CD4-positive, alpha-beta T cell (primary cell): ENCODE measurements around the gene U2AF1L4. TPM values are rescaled to one million over a fixed set of nuclear protein-coding genes. Genes with fewer than 3 reads are reported as not detected.
"Not testable (repeated sequence)": the region's sequence is repeated elsewhere in the genome, so short reads cannot be mapped to it uniquely, and the experiment has no call there.

Experiments
- ATAC-seq: fragments of 200-7000 bp; cut with Tn5 transposase; one replicate; pipeline ENCODE4 v1.10.0; 2022; ENCODE audit warnings: mild to moderate bottlenecking; ENCODE audit not compliant: poor library complexity
- CTCF ChIA-PET: fragments of 350-600 bp; sonication (Branson Sonifier 250); formaldehyde crosslinking; loops from one replicate; lab custom pipeline; 2021; ENCODE audit warnings: antibody characterized with exemption, inconsistent platforms; lab: Charles Lee
- POLR2A ChIA-PET: fragments of 350-600 bp; sonication (Branson Sonifier 250); formaldehyde crosslinking; loops from one replicate; lab custom pipeline; 2021; ENCODE audit warnings: antibody characterized with exemption, inconsistent platforms; lab: Charles Lee
- DNase-seq, 14 experiments: peaks; one replicate each; pipeline ENCODE4 v3.0.0-alpha.2; 2013 to 2020; ENCODE audit warnings: mixed read lengths in 2 of 14
- H3K27ac ChIP-seq, 2 donors: one replicate each; pipeline versions ENCODE4 v1.5.1 to v1.7.0; 2013; ENCODE audit warnings: low read length in 2 of 2, low read depth in 1 of 2, mild to moderate bottlenecking in 1 of 2
- H3K27me3 ChIP-seq, 2 experiments: 1 replicate in 1 of 2; 2 replicates in 1 of 2; pipeline versions ENCODE4 v1.6.1 to v1.7.0; 2013; ENCODE audit warnings: low read length in 2 of 2, control low read depth in 1 of 2, mild to moderate bottlenecking in 1 of 2, moderate library complexity in 1 of 2; ENCODE audit not compliant: insufficient read depth in 2 of 2, control insufficient read depth in 1 of 2
- H3K36me3 ChIP-seq: one replicate; pipeline ENCODE4 v1.6.1; 2013; ENCODE audit warnings: low read length, control low read depth; ENCODE audit not compliant: insufficient read depth
- H3K4me1 ChIP-seq: one replicate; pipeline ENCODE4 v1.6.1; 2013; ENCODE audit warnings: low read length, control low read depth; ENCODE audit not compliant: insufficient read depth
- H3K4me3 ChIP-seq: one replicate; pipeline ENCODE4 v1.5.1; 2013; ENCODE audit warnings: mild to moderate bottlenecking, low read length, moderate library complexity
- H3K9me3 ChIP-seq, 2 experiments: 1 replicate in 1 of 2; 2 replicates in 1 of 2; pipeline versions ENCODE4 v1.6.1 to v1.7.0; 2013; ENCODE audit warnings: low read length in 2 of 2, mild to moderate bottlenecking in 2 of 2, control low read depth in 1 of 2, moderate library complexity in 1 of 2; ENCODE audit not compliant: control insufficient read depth in 1 of 2, insufficient read depth in 1 of 2
- H3K27ac Mint-ChIP-seq: one replicate; pipeline ENCODE4 v1.8.0; 2020; ENCODE audit warnings: mixed read lengths
- H3K27me3 Mint-ChIP-seq: one replicate; pipeline ENCODE4 v1.8.0; 2021; ENCODE audit warnings: mixed read lengths
- H3K36me3 Mint-ChIP-seq: one replicate; pipeline ENCODE4 v1.8.0; 2021; ENCODE audit warnings: low read depth, mixed read lengths
- H3K4me1 Mint-ChIP-seq: one replicate; pipeline ENCODE4 v1.8.0; 2021; ENCODE audit warnings: low read depth, mixed read lengths
- H3K4me3 Mint-ChIP-seq: one replicate; pipeline ENCODE4 v1.8.0; 2020; ENCODE audit warnings: mild to moderate bottlenecking, mixed read lengths
- H3K9me3 Mint-ChIP-seq: one replicate; pipeline ENCODE4 v1.8.0; 2020; ENCODE audit warnings: mixed read lengths
- intact Hi-C, 2 experiments: fragments of 100-400 bp; cut with DNase I in 1 of 2; cut with micrococcal nuclease in 1 of 2; formaldehyde crosslinking; loops; one replicate each; pipeline versions ENCODE4 v1.15.1 to v1.9.0; 2023 to 2025; cut with DNase I, micrococcal nuclease
- total RNA-seq, 174 experiments: library from RNA in 2 of 174; stranded (reverse) in 2 of 174; gene quantifications; one replicate each; pipeline ENCODE4 v1.2.3 and lab custom pipeline; 2021 to 2026
- TF ChIP-seq, protein P1 (sequence below): fragments of 200-600 bp; IDR thresholded peaks from one replicate; pipeline ENCODE4 v1.8.0; 2022; ENCODE audit warnings: antibody characterized with exemption, mild to moderate bottlenecking

Gene U2AF1L4
- total RNA-seq, 2 experiments from 2014 or later: 74.6 to 85.8 TPM

DNA sequence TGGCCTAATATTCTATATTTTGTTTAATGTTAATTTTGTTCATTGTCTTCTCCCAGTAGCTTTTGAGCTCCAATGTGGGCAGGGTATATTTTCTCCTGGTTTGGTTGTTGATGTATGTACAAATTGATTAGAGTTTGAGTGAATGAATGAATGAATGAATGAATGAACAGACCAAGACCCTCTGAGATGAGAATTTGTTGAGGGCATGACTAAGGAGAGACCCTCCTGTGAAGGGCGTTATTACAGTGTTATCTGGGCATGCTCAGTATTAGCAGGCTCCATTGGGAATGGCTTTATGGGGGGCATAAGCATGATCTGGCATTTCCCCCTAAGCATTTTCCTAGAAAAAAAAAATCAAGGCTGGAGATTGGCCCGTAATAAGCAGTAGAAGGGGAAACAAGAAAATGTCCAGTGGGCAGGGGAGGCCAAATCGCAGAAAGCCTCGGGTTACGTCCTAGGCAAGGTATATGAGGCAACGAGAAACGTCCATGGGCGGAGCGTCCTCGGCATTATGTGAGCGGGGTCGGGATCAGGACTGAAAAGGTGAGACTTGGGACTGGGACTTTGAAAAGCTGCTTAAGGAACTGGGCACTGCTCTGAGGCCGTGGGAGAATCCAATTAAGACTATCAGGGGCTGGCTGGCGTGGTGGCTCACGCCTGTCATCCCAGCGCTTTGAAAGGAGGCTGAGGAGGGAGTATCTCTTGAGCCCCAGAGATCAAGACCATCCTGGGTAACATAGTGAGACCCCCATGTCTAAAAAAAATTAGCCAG is 29.2 kb upstream of the U2AF1L4 start:
- Histone ChIP-seq H3K27me3 (no peaks in the 10 kb centered on the region), H3K4me1 (peaks cover 21% of the 10 kb centered on the region), H3K9me3 (no peaks in the 10 kb centered on the region), H3K4me3 (peak overlapping the region; percentile 69), H3K36me3 (peaks cover 4% of the 10 kb centered on the region), H3K27ac (no peak overlapping the region)
- ChIA-PET POLR2A (no interaction called here), CTCF (no interaction called here)
- Mint-ChIP-seq H3K4me3 (peak overlapping the region; percentile 90), H3K27me3 (no peaks in the 10 kb centered on the region), H3K4me1 (peaks cover 24% of the 10 kb centered on the region), H3K27ac (no peak overlapping the region), H3K9me3 (no peaks in the 10 kb centered on the region), H3K36me3 (no peaks in the 10 kb centered on the region)
- ATAC-seq (no peak), DNase-seq (peak in 1 of 14 experiments; percentile 26)
- intact Hi-C loops: loop anchor here (2.0 to 10.0 kb wide), 3 partner anchors 16 to 283 kb away; partner anchors contain the start of genes PROSER3 (in 2 of the 2) and LRFN3 (in 1 of the 2)
- TF ChIP-seq, protein P1, sequence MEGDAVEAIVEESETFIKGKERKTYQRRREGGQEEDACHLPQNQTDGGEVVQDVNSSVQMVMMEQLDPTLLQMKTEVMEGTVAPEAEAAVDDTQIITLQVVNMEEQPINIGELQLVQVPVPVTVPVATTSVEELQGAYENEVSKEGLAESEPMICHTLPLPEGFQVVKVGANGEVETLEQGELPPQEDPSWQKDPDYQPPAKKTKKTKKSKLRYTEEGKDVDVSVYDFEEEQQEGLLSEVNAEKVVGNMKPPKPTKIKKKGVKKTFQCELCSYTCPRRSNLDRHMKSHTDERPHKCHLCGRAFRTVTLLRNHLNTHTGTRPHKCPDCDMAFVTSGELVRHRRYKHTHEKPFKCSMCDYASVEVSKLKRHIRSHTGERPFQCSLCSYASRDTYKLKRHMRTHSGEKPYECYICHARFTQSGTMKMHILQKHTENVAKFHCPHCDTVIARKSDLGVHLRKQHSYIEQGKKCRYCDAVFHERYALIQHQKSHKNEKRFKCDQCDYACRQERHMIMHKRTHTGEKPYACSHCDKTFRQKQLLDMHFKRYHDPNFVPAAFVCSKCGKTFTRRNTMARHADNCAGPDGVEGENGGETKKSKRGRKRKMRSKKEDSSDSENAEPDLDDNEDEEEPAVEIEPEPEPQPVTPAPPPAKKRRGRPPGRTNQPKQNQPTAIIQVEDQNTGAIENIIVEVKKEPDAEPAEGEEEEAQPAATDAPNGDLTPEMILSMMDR: no peak

DNA sequence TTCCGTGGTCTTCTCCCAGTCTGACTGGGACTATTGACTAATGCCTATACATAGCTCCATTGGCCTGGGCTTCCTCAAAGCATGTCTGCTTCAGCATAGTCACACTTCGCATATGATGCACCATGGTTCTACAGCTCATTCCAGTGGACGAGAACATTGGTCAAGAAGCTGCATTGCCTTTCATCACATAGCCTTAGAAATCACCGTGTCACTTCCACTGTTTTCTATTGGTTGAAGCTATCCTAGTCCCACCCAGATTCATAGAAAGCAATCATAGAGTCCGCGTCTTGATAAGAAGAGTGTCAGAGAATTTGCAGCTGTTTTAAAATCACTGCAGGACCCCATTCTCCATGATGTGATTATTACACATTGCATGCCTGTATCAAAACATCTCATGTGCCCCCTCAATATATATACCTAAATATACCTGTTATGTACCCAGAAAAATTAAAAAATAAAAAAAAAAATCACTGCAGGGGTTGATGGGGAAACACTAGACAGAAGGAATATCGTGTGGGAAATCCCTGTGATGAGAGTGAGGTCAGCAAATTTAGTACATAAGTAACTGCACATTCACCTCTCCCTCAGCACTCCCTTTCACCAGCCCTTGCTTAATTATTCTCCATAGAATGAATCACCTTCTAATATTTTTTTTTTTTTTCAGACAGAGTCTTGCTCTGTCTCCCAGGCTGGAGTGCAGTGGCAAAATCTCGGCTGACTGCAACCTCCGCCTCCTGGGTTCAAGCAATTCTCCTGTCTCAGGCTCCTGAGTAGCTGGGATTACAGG is 28.0 kb upstream of the U2AF1L4 start:
- DNase-seq (no peak), ATAC-seq (no peak)
- Mint-ChIP-seq H3K27me3 (no peaks in the 10 kb centered on the region), H3K4me1 (peaks cover 24% of the 10 kb centered on the region), H3K27ac (no peak overlapping the region), H3K36me3 (peaks cover 5% of the 10 kb centered on the region), H3K4me3 (peak overlapping the region; percentile 42), H3K9me3 (no peaks in the 10 kb centered on the region)
- H3K4me3 ChIP-seq: no peak overlapping the region
- H3K36me3 ChIP-seq: peaks cover 1% of the 10 kb centered on the region
- no peak overlapping the region for H3K27ac ChIP-seq
- CTCF ChIA-PET: interaction anchor here (0.6 kb wide), 1 partner anchor 47 kb away, joined by 3 read pairs; no protein-coding TSS in a partner anchor
- TF ChIP-seq, protein P1: no peak
- POLR2A ChIA-PET: interaction anchor here (1.7 kb wide), 1 partner anchor 13 kb away, joined by 3 read pairs; no protein-coding TSS in a partner anchor
- no peaks in the 10 kb centered on the region for H3K9me3 ChIP-seq
- intact Hi-C loops: loop anchor here in 1 of 2 experiments (10.0 kb wide), 1 partner anchor 162 kb away; the partner anchor contains the start of gene LRFN3
- peaks cover 21% of the 10 kb centered on the region for H3K4me1 ChIP-seq
- H3K27me3 ChIP-seq: no peaks in the 10 kb centered on the region

DNA sequence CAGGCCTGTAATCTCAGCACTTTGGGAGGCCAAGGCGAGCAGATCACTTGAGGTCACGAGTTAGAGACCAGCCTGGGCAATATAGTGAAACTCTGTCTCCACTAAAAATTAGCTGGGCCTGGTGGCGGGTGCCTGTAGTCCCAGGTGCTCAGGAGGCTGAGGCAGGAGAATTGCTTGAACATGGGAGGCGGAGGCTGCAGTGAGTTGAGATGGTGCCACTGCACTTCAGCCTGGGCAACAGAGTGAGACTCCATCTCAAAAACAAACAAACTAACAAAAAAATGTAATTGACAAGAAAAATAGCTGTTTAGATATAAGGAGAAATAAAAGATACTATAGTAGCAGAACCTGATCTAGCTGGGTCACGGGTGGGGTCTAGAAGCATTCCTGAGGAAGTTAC is 27.1 kb upstream of the U2AF1L4 start:
- H3K4me3 ChIP-seq, H3K27me3 ChIP-seq, H3K27ac Mint-ChIP-seq, DNase-seq, H3K27me3 Mint-ChIP-seq, H3K36me3 ChIP-seq, H3K9me3 Mint-ChIP-seq, H3K9me3 ChIP-seq, ATAC-seq, H3K4me3 Mint-ChIP-seq, H3K36me3 Mint-ChIP-seq, H3K27ac ChIP-seq, CTCF ChIA-PET: not testable (repeated sequence)
- H3K4me1 Mint-ChIP-seq: peaks cover 24% of the 10 kb centered on the region
- POLR2A ChIA-PET: interaction anchor here (1.7 kb wide), 1 partner anchor 12 kb away, joined by 3 read pairs; no protein-coding TSS in a partner anchor
- intact Hi-C loops: loop anchor here in 1 of 2 experiments (10.0 kb wide), 1 partner anchor 162 kb away; the partner anchor contains the start of gene LRFN3
- peaks cover 21% of the 10 kb centered on the region for H3K4me1 ChIP-seq
